Measurements from ENCODE around the gene PTBP3. TPM values are rescaled to one million over a fixed set of nuclear protein-coding genes. Genes with fewer than 3 reads are reported as not detected.

PTBP3 gene
- polyA plus RNA-seq, 3 donors = 33.6 to 68.3 (median 51.4) TPM

DNA sequence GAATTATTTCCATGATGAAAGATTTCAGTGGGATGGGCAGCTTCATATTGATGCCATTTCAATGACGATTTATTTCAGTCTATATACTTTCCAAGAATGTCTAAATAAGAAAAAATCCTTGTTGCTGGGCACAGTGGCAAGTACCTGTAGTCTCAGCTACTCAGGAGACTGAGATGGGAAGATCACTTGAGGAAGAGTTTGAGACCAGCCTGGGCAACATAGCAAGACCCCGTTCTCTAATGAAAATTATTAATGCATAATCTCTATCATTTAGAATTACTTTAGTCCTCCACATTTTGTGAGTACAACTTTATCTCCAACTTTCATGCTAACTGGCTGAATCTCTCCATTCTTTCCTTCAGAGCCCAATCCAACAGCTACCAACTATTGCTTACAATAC lies 52.5 kb downstream of the PTBP3 start:
- Histone ChIP-seq H3K9ac (ENCODE audit: insufficient read depth, low read length, poor library complexity, severe bottlenecking) (no peak overlapping the region), H3K4me1 (ENCODE audit: control insufficient read depth in 1 of 2, insufficient read depth in 2 of 2, low read length in 2 of 2) (no peaks in the 10 kb centered on the region), H3K79me2 (ENCODE audit: insufficient read depth, low read length) (peaks cover 100% of the 10 kb centered on the region), H3K27me3 (ENCODE audit: control insufficient read depth in 2 of 2, insufficient read depth in 2 of 2, low read length in 2 of 2) (no peaks in the 10 kb centered on the region), H3K9me3 (replicated peaks in 1 of 2; ENCODE audit: control insufficient read depth in 1 of 2, insufficient read depth in 1 of 2, low read length in 2 of 2) (peaks cover 20 to 28% of the 10 kb centered on the region in 2 donors), H4K20me1 (ENCODE audit: insufficient read depth, low read length) (peaks cover 81% of the 10 kb centered on the region), H3K27ac (ENCODE audit: low read depth in 1 of 2, low read length in 2 of 2) (no peak overlapping the region), H3K4me2 (replicated peaks; ENCODE audit: extremely low read depth, low read length, poor library complexity, severe bottlenecking) (no peak overlapping the region), H2AFZ (ENCODE audit: insufficient read depth, low read depth, low read length, poor library complexity, severe bottlenecking) (no peak overlapping the region), H3K4me3 (replicated peaks in 1 of 3; ENCODE audit: low read depth in 2 of 3, low read length in 3 of 3) (no peak overlapping the region), H3K36me3 (replicated peaks in 1 of 2; ENCODE audit: control insufficient read depth in 1 of 2, insufficient read depth in 2 of 2, low read length in 2 of 2) (peaks cover 4 to 28% of the 10 kb centered on the region in 2 donors)
- no CpG with 5 or more reads among the region's 2 CpGs for WGBS (ENCODE audit: insufficient coverage)
- DNase-seq = no peak
- Mint-ChIP-seq H3K9me3 (peaks cover 16 to 28% (median 25%) of the 10 kb centered on the region in 7 donors), H3K36me3 (peaks cover 27% of the 10 kb centered on the region in 2 donors), H3K4me3 (no peak overlapping the region), H3K4me1 (peaks cover 14% of the 10 kb centered on the region), H3K27ac (peak overlapping the region in 1 of 7 donors; percentile 3), H3K27me3 (ENCODE audit: low read depth in 3 of 3) (no peaks in the 10 kb centered on the region)
- intact Hi-C loops (cut with micrococcal nuclease) = loop anchor here in 1 of 2 donors (10.0 kb wide), 1 partner anchor 56 kb away; no protein-coding TSS in a partner anchor
- TF ChIP-seq, protein P1, sequence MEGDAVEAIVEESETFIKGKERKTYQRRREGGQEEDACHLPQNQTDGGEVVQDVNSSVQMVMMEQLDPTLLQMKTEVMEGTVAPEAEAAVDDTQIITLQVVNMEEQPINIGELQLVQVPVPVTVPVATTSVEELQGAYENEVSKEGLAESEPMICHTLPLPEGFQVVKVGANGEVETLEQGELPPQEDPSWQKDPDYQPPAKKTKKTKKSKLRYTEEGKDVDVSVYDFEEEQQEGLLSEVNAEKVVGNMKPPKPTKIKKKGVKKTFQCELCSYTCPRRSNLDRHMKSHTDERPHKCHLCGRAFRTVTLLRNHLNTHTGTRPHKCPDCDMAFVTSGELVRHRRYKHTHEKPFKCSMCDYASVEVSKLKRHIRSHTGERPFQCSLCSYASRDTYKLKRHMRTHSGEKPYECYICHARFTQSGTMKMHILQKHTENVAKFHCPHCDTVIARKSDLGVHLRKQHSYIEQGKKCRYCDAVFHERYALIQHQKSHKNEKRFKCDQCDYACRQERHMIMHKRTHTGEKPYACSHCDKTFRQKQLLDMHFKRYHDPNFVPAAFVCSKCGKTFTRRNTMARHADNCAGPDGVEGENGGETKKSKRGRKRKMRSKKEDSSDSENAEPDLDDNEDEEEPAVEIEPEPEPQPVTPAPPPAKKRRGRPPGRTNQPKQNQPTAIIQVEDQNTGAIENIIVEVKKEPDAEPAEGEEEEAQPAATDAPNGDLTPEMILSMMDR (IDR thresholded peaks at IDR 0.05) = no peak

DNA sequence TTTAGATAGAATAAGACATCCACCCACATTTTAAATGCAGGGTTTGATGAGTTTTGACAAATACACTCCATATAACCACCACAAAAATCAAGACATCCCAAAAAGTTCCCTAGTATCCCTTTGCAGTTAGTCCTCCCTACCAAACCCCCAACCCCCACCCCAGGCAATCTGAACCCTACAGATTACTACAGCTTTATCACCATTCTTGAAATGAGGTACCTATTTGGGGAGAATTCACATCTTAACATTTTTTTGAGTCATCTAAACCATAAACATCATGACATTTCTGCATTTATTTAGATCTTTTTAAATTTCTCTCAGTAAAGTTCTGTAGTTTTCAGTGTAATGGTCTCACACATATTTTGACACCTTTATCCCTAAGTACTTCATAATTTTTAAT lies 53.9 kb downstream of the PTBP3 start:
- Histone ChIP-seq H3K4me2 (replicated peaks; ENCODE audit: extremely low read depth, low read length, poor library complexity, severe bottlenecking) (no peak overlapping the region), H3K27ac (ENCODE audit: low read depth in 1 of 2, low read length in 2 of 2) (no peak overlapping the region), H3K9me3 (replicated peaks in 1 of 2; ENCODE audit: control insufficient read depth in 1 of 2, insufficient read depth in 1 of 2, low read length in 2 of 2) (peaks cover 14% of the 10 kb centered on the region in 2 donors), H3K79me2 (ENCODE audit: insufficient read depth, low read length) (peaks cover 100% of the 10 kb centered on the region), H3K4me1 (ENCODE audit: control insufficient read depth in 1 of 2, insufficient read depth in 2 of 2, low read length in 2 of 2) (no peaks in the 10 kb centered on the region), H2AFZ (ENCODE audit: insufficient read depth, low read depth, low read length, poor library complexity, severe bottlenecking) (no peak overlapping the region), H4K20me1 (ENCODE audit: insufficient read depth, low read length) (peaks cover 94% of the 10 kb centered on the region), H3K36me3 (replicated peaks in 1 of 2; ENCODE audit: control insufficient read depth in 1 of 2, insufficient read depth in 2 of 2, low read length in 2 of 2) (peaks cover 4 to 23% of the 10 kb centered on the region in 2 donors), H3K4me3 (replicated peaks in 1 of 3; ENCODE audit: low read depth in 2 of 3, low read length in 3 of 3) (no peak overlapping the region), H3K9ac (ENCODE audit: insufficient read depth, low read length, poor library complexity, severe bottlenecking) (no peak overlapping the region), H3K27me3 (ENCODE audit: control insufficient read depth in 2 of 2, insufficient read depth in 2 of 2, low read length in 2 of 2) (no peaks in the 10 kb centered on the region)
- H3K27me3 Mint-ChIP-seq (ENCODE audit: low read depth in 3 of 3) = no peaks in the 10 kb centered on the region
- DNase-seq = no peak
- peak overlapping the region in 2 of 7 donors; percentile 14 to 70 for H3K27ac Mint-ChIP-seq
- H3K9me3 Mint-ChIP-seq = peaks cover 8 to 17% (median 15%) of the 10 kb centered on the region in 7 donors
- intact Hi-C loops (cut with micrococcal nuclease) = no loop called here
- peaks cover 14% of the 10 kb centered on the region for H3K4me1 Mint-ChIP-seq
- no peak overlapping the region for H3K4me3 Mint-ChIP-seq
- TF ChIP-seq, protein P1 (IDR thresholded peaks at IDR 0.05) = no peak
- peaks cover 25 to 27% of the 10 kb centered on the region in 2 donors for H3K36me3 Mint-ChIP-seq

All from CD14-positive monocyte (primary cell).